Epidermal melanocyte (primary cell): ENCODE results near the gene BPTF.
A peak's percentile ranks its signal among the peaks of the same experiment; 100 is the strongest.
"Not testable (repeated sequence)": the region's sequence is repeated elsewhere in the genome, so short reads cannot be mapped to it uniquely, and the experiment has no call there.

Source experiments
- DNase-seq: peaks from one replicate; pipeline ENCODE4 v3.0.0; 2011; ENCODE audit warnings: low spot score; ENCODE audit not compliant: insufficient read length

Gene BPTF

DNA sequence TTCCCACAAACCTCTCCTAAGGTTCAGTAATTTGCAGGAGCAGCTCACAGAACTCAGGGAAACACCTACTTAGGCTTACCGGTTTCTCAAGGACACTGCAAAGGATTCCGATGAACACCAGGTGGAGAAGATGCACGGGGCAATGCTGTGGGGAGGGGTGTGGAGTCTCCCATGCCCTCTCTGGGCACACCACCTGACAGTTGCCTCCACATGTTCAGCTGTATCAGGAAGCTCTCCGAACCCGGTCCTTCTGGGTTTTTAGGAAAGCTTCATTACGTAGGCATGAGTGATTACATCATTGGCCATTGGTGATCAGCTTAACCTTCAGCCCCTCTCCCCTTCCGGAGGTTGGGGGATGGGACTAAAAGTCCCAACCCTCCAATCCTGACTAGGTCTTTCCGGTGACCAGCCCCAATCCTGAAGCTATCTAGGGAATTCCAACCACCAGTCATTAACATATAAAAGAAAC lies 149.3 kb downstream of the BPTF start:
- DNase-seq: no peak

DNA sequence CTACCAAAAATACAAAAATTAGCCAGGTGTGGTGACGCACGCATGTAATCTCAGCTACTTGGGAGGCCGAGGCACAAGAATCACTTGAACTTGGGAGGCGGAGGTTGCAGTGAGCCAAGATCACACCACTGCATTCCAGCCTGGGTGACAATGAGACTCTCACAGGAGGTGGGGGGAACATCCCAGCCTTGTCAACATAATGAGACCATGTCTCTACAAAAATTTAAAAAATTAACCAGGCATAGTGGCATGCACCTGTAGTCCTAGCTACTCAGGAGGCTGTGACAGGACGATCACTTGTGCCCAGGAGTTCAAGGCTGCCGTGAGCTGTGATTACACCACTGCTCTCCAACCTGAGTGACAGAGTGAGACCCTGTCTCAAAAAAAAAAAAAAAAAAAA lies 151.0 kb downstream of the BPTF start:
- not testable (repeated sequence) for DNase-seq

DNA sequence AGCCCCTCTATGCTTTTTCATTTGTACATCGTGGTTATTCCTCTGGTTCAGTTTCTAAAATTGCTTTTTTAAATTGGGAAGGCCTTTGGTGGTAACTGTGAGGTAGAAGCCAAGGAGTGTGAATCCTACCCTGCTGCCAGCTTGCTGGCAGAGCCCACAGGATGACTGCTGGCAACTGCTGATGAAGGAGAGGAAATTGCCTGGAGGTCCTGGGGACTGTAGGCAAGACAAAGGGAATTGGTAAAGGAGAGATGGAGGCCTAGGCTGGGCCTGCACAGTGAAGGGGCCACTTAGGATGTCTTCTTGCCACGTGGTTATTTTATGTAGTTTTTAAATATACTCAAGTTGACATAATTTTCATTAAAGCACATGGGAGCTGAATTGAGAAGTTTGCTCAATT lies 155.2 kb downstream of the BPTF start:
- DNase-seq: no peak

DNA sequence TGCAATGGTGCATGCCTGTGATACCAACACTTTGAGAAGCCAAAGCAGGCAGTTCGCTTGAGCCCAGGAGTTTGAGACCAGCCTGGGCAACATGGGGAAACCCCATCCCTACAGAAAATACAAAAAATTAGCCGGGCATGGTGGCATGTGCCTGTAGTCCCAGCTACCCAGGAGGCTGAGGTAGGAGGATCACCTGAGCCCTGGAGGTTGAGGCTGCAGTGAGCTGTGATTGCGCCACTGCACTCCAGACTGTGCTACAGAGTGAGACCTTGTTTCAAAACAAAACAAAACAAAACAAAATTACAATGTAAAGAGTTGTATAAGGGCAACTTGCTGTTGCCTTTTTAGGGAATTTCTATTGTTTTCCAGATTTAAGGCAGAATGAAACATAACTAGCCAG lies 155.6 kb downstream of the BPTF start:
- DNase-seq: not testable (repeated sequence)

DNA sequence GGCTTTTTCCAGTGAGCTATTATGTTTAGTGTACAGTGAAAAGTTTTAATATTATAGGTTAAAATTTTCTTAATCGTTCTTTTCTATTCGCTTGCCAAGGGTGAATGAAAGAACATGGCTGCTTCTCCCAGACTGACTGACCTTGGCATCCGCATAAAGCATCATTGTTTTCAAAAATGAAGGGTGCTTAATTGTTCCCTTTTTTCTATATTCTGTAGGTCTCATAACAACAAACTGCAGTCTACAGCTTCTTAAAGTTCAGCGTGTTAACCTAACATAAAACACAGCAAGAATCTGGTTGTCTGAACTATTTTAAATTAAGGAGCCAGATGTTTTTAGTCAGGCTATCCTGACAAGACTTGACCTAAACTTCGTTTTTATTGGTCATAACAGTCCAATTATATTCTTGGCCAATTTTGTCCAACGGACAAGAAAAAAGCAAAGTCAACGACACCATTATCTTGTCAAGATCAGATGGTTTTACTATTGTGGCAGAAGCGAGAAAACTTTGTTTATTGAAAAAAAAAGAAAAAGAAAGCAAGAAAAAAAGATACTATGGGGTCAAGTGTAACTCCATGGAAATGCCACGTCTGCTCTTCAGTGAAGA lies 156.8 kb downstream of the BPTF start:
- no peak for DNase-seq

DNA sequence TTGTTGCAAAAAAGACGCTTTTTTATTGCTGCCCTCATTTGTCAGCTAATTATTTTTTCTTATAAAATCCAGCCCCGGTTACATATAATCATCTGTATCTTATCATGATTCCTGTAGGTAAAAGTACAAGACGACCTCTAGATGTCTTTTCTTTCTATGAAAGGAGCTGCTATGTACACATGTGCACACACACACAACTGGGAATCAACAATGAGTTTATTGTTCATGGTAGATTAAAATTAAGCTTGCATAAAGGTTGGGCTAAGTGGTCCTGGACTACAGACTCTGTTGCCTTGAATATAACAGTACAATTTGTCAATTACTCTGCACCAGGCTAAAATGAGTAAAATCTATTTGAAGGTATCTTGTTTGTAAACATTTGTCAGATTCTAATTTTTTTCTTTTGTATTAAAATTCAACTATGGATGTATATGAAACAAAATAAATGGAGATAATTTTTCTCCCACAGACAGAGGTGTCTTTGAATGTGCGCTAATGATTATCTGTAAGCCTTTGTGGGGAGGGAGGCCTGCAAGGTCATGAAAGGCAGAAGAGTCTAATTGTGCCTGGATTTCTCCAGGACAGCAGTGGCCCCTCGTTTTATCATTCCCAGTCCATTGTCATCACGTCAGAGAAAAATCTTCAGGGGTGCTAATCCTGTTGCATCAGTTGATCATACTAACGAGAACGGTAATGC lies 157.5 kb downstream of the BPTF start:
- DNase-seq: no peak

DNA sequence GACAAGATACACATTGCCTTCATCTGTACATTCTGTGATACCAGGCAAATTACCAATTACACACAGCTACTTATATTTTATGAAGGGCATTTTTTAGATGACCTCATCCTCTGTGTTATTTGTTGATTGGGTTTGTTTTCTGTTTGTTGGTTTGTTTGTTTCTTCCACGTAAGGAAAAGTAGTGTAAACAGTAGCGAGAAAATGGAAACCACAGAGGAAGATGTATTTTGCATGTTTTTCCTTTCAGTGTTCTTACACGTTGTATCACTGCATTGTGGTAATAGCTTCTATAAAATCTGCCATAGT lies 158.0 kb downstream of the BPTF start:
- no peak for DNase-seq

DNA sequence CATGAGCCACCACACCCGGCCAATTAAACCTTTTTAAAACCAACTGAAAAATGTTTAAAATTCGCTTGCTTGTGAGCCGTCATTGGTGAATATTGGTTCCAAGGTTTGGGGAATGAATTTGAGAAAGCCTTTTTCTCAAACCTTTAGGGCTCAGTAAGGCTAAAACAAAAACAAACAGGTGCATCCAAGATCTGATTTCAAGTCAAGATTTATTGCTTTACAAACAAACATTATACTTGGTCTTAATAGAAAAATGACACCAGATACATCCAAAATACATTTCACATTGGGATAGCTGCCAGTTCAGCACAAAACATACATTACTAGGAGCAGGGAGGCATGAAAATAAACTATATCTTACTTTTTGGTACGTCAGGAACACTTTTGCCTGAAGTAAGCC lies 165.6 kb downstream of the BPTF start:
- DNase-seq: no peak

DNA sequence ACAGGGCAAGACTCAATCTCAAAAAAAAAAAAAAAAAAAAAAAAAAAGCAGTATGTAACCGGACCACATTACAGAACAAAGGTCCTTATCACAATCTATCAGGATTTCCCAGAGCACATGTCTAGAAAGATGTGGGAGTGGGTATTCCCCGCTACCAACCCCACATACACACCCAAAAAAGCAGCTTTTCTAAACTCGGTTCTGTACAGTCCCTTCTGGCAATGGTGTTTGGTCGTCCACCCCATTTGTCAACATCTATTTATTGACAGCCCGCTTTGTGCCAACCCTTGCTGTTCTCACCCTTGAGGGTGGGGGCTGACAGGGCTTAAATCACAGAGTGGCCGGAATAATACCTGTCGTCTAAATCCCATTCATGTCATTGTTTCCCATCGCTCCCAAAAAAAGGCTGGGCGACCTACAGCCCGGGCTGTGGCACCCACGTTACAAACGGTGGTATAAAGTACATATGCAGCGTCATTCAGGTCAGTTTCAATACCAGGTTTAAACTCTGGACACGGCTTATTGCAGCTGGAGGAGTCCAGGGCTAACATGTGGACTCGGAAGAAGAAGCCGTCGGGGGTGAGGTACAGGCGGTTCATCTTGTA lies 167.3 kb downstream of the BPTF start:
- no peak for DNase-seq

DNA sequence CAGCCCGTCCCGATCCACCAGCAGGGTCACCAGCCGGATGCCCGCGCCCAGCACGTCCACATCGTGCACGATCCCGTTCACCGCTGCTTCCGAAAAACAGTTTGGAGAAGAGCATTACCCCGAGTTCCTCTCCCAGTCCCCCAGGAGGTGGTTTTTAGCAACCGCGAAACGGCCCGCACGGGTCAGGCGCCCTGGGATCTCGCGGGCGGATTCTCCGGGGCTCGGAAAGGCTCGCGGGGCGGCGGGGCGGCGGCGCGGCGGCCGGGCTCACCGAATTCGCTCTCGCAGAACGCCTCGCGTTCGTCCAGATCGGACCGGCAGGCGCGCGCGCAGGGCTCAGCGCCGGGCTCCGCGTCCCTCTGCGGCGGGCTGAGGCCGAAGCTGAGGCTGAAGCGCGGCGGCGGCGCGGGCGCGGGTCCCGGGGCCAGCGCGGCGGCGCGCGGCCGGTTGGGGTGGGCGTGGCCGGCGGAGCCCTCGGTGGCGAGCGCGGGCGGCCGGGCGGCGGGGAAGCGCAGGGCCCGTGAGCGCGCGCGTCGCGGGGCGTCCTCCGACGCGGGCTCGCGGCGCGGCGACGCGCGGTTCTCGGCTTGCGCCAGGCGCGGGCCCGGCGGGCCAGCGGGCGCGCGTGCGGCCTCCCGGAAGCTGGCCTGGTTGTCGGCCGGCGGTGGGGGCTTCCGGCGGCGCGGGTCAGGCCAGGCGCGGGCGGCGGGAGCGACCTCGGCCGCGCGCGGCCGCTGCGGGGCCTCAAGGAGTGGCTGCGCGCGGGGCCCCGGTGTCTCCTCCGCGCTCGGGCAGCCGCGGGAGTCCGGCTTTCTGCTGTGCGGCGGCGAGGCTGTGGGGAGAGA lies 168.1 kb downstream of the BPTF start:
- peak; percentile 74 for DNase-seq

DNA sequence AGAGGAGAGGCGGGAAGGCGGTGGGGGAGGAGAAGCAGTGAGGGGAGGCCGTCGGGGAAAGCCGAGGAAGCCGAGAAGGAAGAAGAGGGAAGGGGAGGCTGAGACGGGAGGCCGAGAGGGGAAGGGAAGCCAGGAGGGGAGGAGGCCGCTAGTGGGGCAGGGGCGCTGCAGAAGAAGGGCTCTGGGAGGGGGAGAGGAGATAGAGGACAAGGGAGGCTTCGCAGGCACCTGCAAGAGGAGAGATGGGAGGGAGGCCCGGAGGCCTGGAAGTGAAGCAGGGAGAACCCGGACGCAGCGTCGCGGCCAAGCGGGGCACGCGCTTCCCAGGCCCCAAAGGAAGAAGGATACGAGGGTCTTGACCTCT lies 168.7 kb downstream of the BPTF start:
- no peak for DNase-seq

DNA sequence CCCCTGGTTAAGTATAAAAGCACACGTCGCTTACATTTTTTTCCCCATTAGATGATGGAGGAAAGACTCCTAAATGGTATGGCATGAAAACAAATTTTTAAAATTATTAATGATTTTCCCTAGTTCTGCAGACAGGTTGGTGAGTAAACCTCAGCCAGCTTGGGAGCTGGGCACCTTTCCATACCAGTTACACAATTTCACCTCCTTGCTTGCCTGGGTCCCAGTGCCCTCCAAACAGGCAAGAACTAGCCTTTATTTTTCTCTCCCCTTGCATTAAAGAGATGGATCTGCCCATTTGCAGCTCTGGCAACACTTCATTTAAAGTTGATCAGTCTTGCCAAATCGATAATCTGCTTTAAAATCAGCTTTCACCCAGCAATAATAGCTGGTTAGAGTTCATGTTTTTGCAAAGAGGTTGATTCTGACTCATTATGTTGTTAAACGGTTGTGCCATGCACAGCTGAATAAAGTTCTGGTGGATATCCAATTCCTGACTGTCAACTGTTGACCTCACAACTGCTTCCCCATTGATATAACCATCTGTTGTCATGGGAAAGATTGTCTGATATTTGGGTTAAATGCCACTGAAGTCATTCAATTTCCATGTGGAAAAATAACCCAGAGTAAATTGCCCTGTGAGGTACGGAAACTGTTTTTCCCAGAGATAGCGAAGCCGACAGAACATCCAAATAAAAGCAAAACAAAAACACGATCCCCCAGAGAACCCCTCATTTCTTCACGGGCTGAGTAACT lies 169.7 kb downstream of the BPTF start:
- DNase-seq: no peak

DNA sequence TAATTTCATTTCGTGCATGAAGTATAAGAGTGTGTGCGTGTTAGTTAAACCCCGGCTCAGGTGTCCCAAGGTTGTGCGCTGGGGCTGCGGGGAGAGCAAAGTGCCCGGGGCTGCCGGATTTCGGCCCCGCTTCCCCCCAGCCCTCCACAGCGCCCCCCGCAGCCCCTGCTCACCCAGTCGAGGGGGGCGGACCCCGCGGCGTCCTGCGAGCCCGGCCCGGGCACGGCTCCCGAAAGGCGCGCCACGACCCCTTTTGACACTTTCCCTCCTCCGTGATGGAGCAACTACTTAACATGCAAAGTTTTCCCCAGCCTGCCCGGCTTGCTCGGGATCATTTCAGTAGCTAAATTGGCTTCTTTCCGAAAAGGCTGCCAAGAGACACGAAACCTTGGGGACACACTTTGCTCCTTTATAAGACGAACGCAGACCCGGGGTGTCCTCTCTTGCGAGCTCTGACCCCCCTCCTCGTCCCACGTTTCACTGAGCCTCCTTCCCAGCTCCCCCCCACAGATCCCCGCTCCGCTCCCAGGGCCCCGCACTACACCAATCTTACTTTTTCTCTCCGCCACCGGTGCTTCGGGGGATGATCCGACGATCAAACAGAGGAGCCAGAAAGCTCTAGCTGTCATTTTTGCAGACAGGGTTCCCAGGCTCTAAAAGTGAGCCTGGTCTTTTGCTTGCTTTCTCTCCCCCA lies 170.4 kb downstream of the BPTF start:
- no peak for DNase-seq

DNA sequence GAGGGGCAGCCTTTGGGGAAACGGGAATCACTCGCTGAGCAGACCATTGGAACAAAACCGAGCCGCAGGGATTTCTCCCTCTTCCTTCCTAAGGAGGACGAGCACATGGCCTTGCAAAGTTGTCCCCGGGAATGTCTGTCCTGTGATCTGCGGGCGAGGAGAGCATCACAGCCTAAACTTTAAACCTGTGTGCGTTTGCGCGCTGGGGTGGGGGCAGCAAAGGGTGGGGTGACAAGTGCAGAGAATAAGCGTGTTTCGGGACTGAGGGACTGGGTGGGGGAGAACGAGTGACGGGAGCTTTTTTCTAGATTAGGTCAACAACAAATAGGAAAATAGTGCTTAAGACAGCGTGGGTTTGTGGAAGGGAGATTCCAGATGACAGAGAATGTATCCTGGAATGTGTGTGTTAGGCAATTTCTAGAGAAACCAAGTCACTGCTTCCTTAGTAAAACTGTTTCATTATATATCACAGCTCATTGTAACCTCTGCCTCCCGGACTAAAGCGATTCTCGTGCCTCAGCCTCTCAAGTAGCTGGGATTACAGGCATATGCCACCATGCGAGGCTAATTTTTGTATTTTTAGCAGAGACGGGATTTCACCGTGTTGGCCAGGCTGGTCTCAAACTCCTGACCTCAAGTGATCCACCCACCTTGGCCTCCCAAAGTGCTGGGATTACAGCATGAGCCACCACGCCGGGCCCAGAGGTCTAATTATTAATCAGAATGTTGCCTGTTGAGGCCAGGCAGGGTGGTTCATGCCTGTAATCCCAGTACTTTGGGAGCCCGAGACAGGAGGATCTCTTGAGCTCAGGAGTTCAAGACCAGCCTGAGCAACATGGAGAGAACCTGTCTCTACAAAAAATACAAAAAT lies 171.2 kb downstream of the BPTF start, which contains the start of gene C17orf58:
Gene C17orf58 (minus strand): TSS at position 169 of the 871 bp plus-strand sequence. CDS start 271 bp downstream, outside the sequence.
- not testable (repeated sequence) for DNase-seq

DNA sequence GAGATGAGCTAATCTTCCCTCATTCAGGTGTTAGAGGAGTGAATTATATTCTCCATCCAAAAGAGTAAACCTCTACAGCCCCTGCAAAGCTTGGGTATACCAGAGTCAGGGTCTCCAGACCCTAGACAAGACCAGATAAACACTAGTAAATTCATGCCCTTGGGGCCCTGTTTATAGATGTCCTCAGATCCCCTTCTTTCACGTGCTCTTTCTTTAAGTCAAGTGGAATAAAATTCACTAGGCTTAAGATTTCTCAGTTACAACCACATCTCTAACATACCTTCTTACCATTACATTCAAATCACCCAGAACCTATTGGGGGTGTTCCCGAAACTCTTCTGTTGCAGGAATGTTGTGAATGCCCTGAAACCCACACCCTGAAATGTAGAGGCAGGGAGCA lies 173.2 kb downstream of the BPTF start:
- DNase-seq: no peak

DNA sequence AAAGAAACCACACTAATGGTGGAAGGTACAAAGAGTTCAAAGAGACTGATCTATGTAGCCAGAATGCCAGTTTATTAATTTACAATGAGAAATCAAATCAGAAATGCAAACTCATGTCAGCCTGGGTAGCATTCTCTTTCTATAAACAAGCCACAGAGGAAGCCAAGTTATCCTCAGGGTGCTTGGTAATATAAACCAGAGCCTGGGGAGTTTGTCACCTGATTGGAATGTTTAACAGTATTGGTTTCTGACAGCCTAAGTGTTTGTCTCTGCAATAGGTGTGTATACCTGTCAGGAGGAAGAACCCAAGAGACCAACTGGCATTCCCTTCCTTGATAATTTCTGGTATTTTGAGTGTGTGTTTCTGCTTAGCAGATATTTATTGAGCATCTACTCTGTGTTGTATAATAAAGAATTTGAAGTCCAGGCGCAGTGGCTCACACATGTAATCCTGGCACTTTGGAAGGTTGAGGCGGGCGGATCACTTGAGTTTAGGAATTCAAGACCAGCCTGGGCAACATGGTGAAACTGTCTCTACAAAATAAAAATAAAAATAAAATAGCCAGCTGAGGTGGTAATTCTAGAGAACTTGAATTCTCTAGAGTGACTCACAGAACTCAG lies 174.1 kb downstream of the BPTF start:
- no peak for DNase-seq

DNA sequence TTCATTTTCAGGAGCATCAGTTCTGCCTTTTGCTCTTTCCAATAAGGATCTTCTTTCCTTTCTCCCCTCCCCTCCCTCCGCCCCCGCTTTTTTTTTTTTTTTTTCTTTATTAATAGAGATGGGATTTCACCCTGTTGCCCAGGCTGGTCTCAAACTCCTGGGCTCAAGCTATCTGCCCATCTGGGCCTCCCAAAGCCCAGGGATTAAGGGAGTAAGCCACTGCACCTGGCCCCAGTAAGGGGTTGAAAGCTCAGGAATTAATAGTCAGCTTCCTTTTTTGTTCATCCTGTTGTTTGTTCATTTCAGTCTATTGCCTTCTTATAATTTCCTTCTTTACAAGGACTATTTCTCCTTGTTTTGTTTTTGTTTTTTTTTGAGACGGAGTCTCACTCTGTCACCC lies 178.9 kb downstream of the BPTF start:
- no peak for DNase-seq

DNA sequence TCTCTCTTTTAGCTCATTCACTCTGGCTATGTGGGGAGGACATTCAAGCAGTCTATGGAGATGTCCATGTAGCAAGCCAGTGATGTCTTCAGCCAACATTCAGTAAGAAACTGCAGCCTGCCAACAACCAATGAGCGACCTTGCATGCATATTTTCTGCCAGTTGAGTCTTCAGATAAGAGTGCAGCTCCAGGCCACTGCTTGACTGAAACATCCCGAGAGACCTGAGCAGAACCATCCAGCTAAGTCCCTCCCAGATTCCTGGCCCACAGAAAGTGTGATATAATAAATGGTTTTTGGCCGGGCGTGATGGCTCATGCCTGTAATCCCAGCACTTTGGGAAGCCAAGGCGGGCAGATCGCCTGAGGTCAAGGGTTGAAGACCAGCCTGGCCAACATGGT lies 181.5 kb downstream of the BPTF start:
- no peak for DNase-seq

DNA sequence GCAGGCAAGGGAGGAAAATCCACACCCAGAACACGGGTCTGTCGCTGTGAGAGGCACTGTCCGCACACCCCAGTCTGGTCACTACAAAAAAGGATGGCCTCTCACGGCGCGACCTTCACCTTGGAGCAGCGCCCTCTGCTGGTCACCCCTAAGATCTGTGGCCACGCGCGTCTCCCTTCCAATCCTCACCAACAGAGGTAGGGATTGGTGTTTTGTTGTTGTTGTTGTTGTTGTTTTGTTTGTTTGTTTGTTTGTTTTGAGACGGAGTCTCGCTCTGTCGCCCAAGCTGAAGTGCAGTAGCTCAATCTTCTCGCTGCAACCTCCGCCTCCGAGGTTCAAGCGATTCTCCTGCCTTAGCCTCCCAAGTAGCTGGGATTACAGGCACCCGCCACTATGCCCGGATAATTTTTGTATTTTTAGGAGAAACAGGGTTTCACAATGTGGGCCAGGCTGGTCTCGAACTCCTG lies 185.9 kb downstream of the BPTF start:
- peak; percentile 50 for DNase-seq
